ENCODE data around the gene DLGAP1.
A peak's percentile ranks its signal among the peaks of the same experiment; 100 is the strongest.
"Not testable (repeated sequence)": the region's sequence is repeated elsewhere in the genome, so short reads cannot be mapped to it uniquely, and the experiment has no call there.

DLGAP1 gene

GRCh38 chr18:3472681-3473544, 982.2 kb downstream of the DLGAP1 start:
- POLR2A ChIA-PET, result no interaction called here
- 98% methylated on average over 12 of the region's 18 CpGs for WGBS (ENCODE audit: insufficient coverage)

GRCh38 chr18:3472121-3472520, 983.0 kb downstream of the DLGAP1 start:
- H3K9me3 ChIP-seq (ENCODE audit: control extremely low read depth in 1 of 5, control insufficient read depth in 4 of 5, insufficient read depth in 2 of 5, low read depth in 1 of 5, low read length in 4 of 5); H3K4me1 ChIP-seq (ENCODE audit: control extremely low read depth in 1 of 4, control insufficient read depth in 4 of 4, insufficient read depth in 4 of 4, low read length in 3 of 4); H3K27me3 ChIP-seq (replicated peaks in 2 of 5; ENCODE audit: control insufficient read depth in 4 of 5, insufficient read depth in 5 of 5, low read length in 4 of 5); POLR2A ChIA-PET; H3K36me3 ChIP-seq (ENCODE audit: control insufficient read depth in 4 of 4, insufficient read depth in 4 of 4, low read length in 3 of 4); H3K4me3 ChIP-seq (ENCODE audit: control insufficient read depth in 1 of 7, extremely low read depth in 1 of 7, insufficient read depth in 4 of 7, low read depth in 2 of 7, low read length in 6 of 7); H3K27ac ChIP-seq (ENCODE audit: insufficient read depth in 1 of 2, low read depth in 1 of 2, low read length in 2 of 2, poor library complexity in 1 of 2, severe bottlenecking in 2 of 2); DNase-seq: not testable (repeated sequence)
- 100% methylated on average over 1 of the region's 3 CpGs for WGBS (ENCODE audit: insufficient coverage)
- CTCF ChIA-PET, result interaction anchor here (0.9 to 1.8 kb wide), 3 partner anchors 9 to 26 kb away, joined by 3 read pairs; no protein-coding TSS in a partner anchor

More at GRCh38 chr18:3472681-3473544, 982.2 kb downstream of the DLGAP1 start:
- H3K4me1 ChIP-seq (ENCODE audit: control extremely low read depth in 1 of 4, control insufficient read depth in 4 of 4, insufficient read depth in 4 of 4, low read length in 3 of 4), result peaks cover 0 to 5% (median 0%) of the 10 kb centered on the region in 4 experiments
- DNase-seq, result no peak
- no peaks in the 10 kb centered on the region for H3K36me3 ChIP-seq (ENCODE audit: control insufficient read depth in 4 of 4, insufficient read depth in 4 of 4, low read length in 3 of 4)
- H3K9me3 ChIP-seq (ENCODE audit: control extremely low read depth in 1 of 5, control insufficient read depth in 4 of 5, insufficient read depth in 2 of 5, low read depth in 1 of 5, low read length in 4 of 5), result peaks cover 0 to 2% (median 0%) of the 10 kb centered on the region in 5 experiments
- H3K27ac ChIP-seq (ENCODE audit: insufficient read depth in 1 of 2, low read depth in 1 of 2, low read length in 2 of 2, poor library complexity in 1 of 2, severe bottlenecking in 2 of 2), result no peak overlapping the region
- no peaks in the 10 kb centered on the region for H3K27me3 ChIP-seq (replicated peaks in 2 of 5; ENCODE audit: control insufficient read depth in 4 of 5, insufficient read depth in 5 of 5, low read length in 4 of 5)
- no peak overlapping the region for H3K4me3 ChIP-seq (ENCODE audit: control insufficient read depth in 1 of 7, extremely low read depth in 1 of 7, insufficient read depth in 4 of 7, low read depth in 2 of 7, low read length in 6 of 7)
- CTCF ChIA-PET, result interaction anchor here (0.9 kb wide), 1 partner anchor 14 kb away, joined by 3 read pairs; no protein-coding TSS in a partner anchor

GRCh38 chr18:3471141-3471648, 983.9 kb downstream of the DLGAP1 start:
- CTCF ChIA-PET, result interaction anchor here (0.9 to 1.8 kb wide), 4 partner anchors 8 to 27 kb away, joined by 3 to 5 read pairs (median 3); no protein-coding TSS in a partner anchor

GRCh38 chr18:3468833-3469232, 986.3 kb downstream of the DLGAP1 start:
- ChIA-PET POLR2A (no interaction called here), CTCF (interaction anchor here (0.9 to 2.7 kb wide), 6 partner anchors 9 to 171 kb away, joined by 3 to 8 read pairs (median 4); no protein-coding TSS in a partner anchor)
- Histone ChIP-seq H3K9me3 (ENCODE audit: control extremely low read depth in 1 of 5, control insufficient read depth in 4 of 5, insufficient read depth in 2 of 5, low read depth in 1 of 5, low read length in 4 of 5) (no peaks in the 10 kb centered on the region), H3K36me3 (ENCODE audit: control insufficient read depth in 4 of 4, insufficient read depth in 4 of 4, low read length in 3 of 4) (no peaks in the 10 kb centered on the region), H3K27ac (ENCODE audit: insufficient read depth in 1 of 2, low read depth in 1 of 2, low read length in 2 of 2, poor library complexity in 1 of 2, severe bottlenecking in 2 of 2) (no peak overlapping the region), H3K4me3 (ENCODE audit: control insufficient read depth in 1 of 7, extremely low read depth in 1 of 7, insufficient read depth in 4 of 7, low read depth in 2 of 7, low read length in 6 of 7) (no peak overlapping the region), H3K27me3 (replicated peaks in 2 of 5; ENCODE audit: control insufficient read depth in 4 of 5, insufficient read depth in 5 of 5, low read length in 4 of 5) (no peaks in the 10 kb centered on the region), H3K4me1 (ENCODE audit: control extremely low read depth in 1 of 4, control insufficient read depth in 4 of 4, insufficient read depth in 4 of 4, low read length in 3 of 4) (peaks cover 0 to 20% (median 11%) of the 10 kb centered on the region in 4 experiments)
- 90% methylated on average over 3 of the region's 8 CpGs for WGBS (ENCODE audit: insufficient coverage)
- peak; percentile 41 to 83 (median 68) for DNase-seq

More at GRCh38 chr18:3471141-3471648, 983.9 kb downstream of the DLGAP1 start:
- no peak for DNase-seq
- Histone ChIP-seq H3K4me1 (ENCODE audit: control extremely low read depth in 1 of 4, control insufficient read depth in 4 of 4, insufficient read depth in 4 of 4, low read length in 3 of 4) (peaks cover 0 to 15% (median 8%) of the 10 kb centered on the region in 4 experiments), H3K36me3 (ENCODE audit: control insufficient read depth in 4 of 4, insufficient read depth in 4 of 4, low read length in 3 of 4) (no peaks in the 10 kb centered on the region), H3K9me3 (ENCODE audit: control extremely low read depth in 1 of 5, control insufficient read depth in 4 of 5, insufficient read depth in 2 of 5, low read depth in 1 of 5, low read length in 4 of 5) (peaks cover 0 to 2% (median 0%) of the 10 kb centered on the region in 5 experiments), H3K27me3 (replicated peaks in 2 of 5; ENCODE audit: control insufficient read depth in 4 of 5, insufficient read depth in 5 of 5, low read length in 4 of 5) (no peaks in the 10 kb centered on the region), H3K27ac (ENCODE audit: insufficient read depth in 1 of 2, low read depth in 1 of 2, low read length in 2 of 2, poor library complexity in 1 of 2, severe bottlenecking in 2 of 2) (no peak overlapping the region), H3K4me3 (ENCODE audit: control insufficient read depth in 1 of 7, extremely low read depth in 1 of 7, insufficient read depth in 4 of 7, low read depth in 2 of 7, low read length in 6 of 7) (no peak overlapping the region)
- POLR2A ChIA-PET, result no interaction called here
- WGBS (ENCODE audit: insufficient coverage), result 100% methylated on average over 3 of the region's 3 CpGs

- H3K27me3 ChIP-seq (replicated peaks in 2 of 5; ENCODE audit: control insufficient read depth in 4 of 5, insufficient read depth in 5 of 5, low read length in 4 of 5), result no peaks in the 10 kb centered on the region
- H3K4me3 ChIP-seq (ENCODE audit: control insufficient read depth in 1 of 7, extremely low read depth in 1 of 7, insufficient read depth in 4 of 7, low read depth in 2 of 7, low read length in 6 of 7), result no peak overlapping the region
- DNase-seq, result peak in 1 of 3 donors; percentile 15
- H3K4me1 ChIP-seq (ENCODE audit: control extremely low read depth in 1 of 4, control insufficient read depth in 4 of 4, insufficient read depth in 4 of 4, low read length in 3 of 4), result peaks cover 0 to 20% (median 11%) of the 10 kb centered on the region in 4 experiments
- ChIA-PET POLR2A (no interaction called here), CTCF (interaction anchor here (1.0 to 2.9 kb wide), 6 partner anchors 8 to 171 kb away, joined by 3 to 12 read pairs (median 5); no protein-coding TSS in a partner anchor)
- H3K9me3 ChIP-seq (ENCODE audit: control extremely low read depth in 1 of 5, control insufficient read depth in 4 of 5, insufficient read depth in 2 of 5, low read depth in 1 of 5, low read length in 4 of 5), result no peaks in the 10 kb centered on the region
- H3K27ac ChIP-seq (ENCODE audit: insufficient read depth in 1 of 2, low read depth in 1 of 2, low read length in 2 of 2, poor library complexity in 1 of 2, severe bottlenecking in 2 of 2), result no peak overlapping the region
- H3K36me3 ChIP-seq (ENCODE audit: control insufficient read depth in 4 of 4, insufficient read depth in 4 of 4, low read length in 3 of 4), result no peaks in the 10 kb centered on the region
- 95% methylated on average over 8 of the region's 9 CpGs for WGBS (ENCODE audit: insufficient coverage)
Measured at GRCh38 chr18:3468066-3468705, 986.9 kb downstream of the DLGAP1 start.

GRCh38 chr18:3466872-3467271, 988.2 kb downstream of the DLGAP1 start:
- 0% methylated on average over 2 of the region's 2 CpGs for WGBS (ENCODE audit: insufficient coverage)
- no peak for DNase-seq
- CTCF ChIA-PET, result interaction anchor here (0.6 to 2.9 kb wide), 11 partner anchors 9 to 200 kb away, joined by 3 to 12 read pairs (median 5); no protein-coding TSS in a partner anchor
- Histone ChIP-seq H3K9me3 (ENCODE audit: control extremely low read depth in 1 of 5, control insufficient read depth in 4 of 5, insufficient read depth in 2 of 5, low read depth in 1 of 5, low read length in 4 of 5) (peaks cover 0 to 2% (median 0%) of the 10 kb centered on the region in 5 experiments), H3K27me3 (replicated peaks in 2 of 5; ENCODE audit: control insufficient read depth in 4 of 5, insufficient read depth in 5 of 5, low read length in 4 of 5) (no peaks in the 10 kb centered on the region), H3K27ac (ENCODE audit: insufficient read depth in 1 of 2, low read depth in 1 of 2, low read length in 2 of 2, poor library complexity in 1 of 2, severe bottlenecking in 2 of 2) (no peak overlapping the region), H3K36me3 (ENCODE audit: control insufficient read depth in 4 of 4, insufficient read depth in 4 of 4, low read length in 3 of 4) (peaks cover 0 to under 1% (median 0%) of the 10 kb centered on the region in 4 experiments), H3K4me3 (ENCODE audit: control insufficient read depth in 1 of 7, extremely low read depth in 1 of 7, insufficient read depth in 4 of 7, low read depth in 2 of 7, low read length in 6 of 7) (peak overlapping the region in 1 of 7 experiments; percentile 10), H3K4me1 (ENCODE audit: control extremely low read depth in 1 of 4, control insufficient read depth in 4 of 4, insufficient read depth in 4 of 4, low read length in 3 of 4) (peaks cover 0 to 20% (median 11%) of the 10 kb centered on the region in 4 experiments)
- POLR2A ChIA-PET, result interaction anchor here (1.1 kb wide), 1 partner anchor 32 kb away, joined by 5 read pairs; no protein-coding TSS in a partner anchor
